Thyroid gland (tissue), 4 donors: Measurements from ENCODE around the gene CFP. TPM values are rescaled to one million over a fixed set of nuclear protein-coding genes. Genes with fewer than 3 reads are reported as not detected.

Experiments used
- DNase-seq, 2 donors: peaks; one replicate each; pipeline ENCODE4 v3.0.0-alpha.2; 2019
- H3K27ac ChIP-seq, 3 donors: fragments of 200-600 bp; sonication (generic); 1 replicate in 2 of 3; 2 replicates in 1 of 3; pipeline ENCODE4 v1.5.1; 2016 to 2019; ENCODE audit warnings: mild to moderate bottlenecking in 1 of 3, moderate library complexity in 1 of 3
- H3K27me3 ChIP-seq: fragments of 200-600 bp; sonication (generic); one replicate; pipeline ENCODE4 v1.5.1; 2019
- H3K36me3 ChIP-seq, 2 donors: fragments of 200-600 bp; sonication (generic); one replicate each; pipeline ENCODE4 v1.5.1; 2016 to 2019
- H3K4me1 ChIP-seq, 2 donors: fragments of 200-600 bp; sonication (generic); one replicate each; pipeline ENCODE4 v1.5.1; 2017 to 2019
- H3K4me3 ChIP-seq, 3 donors: fragments of 200-600 bp; sonication (generic); replicated peaks in 1 of 3; 1 replicate in 2 of 3; 2 replicates in 1 of 3; pipeline ENCODE4 v1.5.1; 2016; ENCODE audit warnings: mild to moderate bottlenecking in 1 of 3
- H3K9me3 ChIP-seq: fragments of 200-600 bp; sonication (generic); one replicate; pipeline ENCODE4 v1.5.1; 2017
- CTCF ChIP-seq, 6 experiments: fragments of 200-600 bp in 3 of 6; fragments of 450-650 bp in 3 of 6; sonication (generic) in 3 of 6; IDR thresholded peaks; one replicate each; pipeline ENCODE4 v1.5.1; 2016 to 2019; ENCODE audit warnings: antibody characterized with exemption in 6 of 6, mild to moderate bottlenecking in 2 of 6, inconsistent platforms in 1 of 6, moderate library complexity in 1 of 6
- POLR2A ChIP-seq, 2 donors: fragments of 450-650 bp; IDR thresholded peaks; one replicate each; pipeline ENCODE4 v1.6.1; 2017; ENCODE audit warnings: antibody characterized with exemption in 2 of 2, mild to moderate bottlenecking in 2 of 2, moderate library complexity in 1 of 2
- WGBS, 2 donors: methylation state at CpG; one replicate each; pipeline ENCODE4 v1.1.5; 2017; 5-methylcytosine and 5-hydroxymethylcytosine counted together
- intact Hi-C: fragments of 100-400 bp; cut with DNase I; formaldehyde crosslinking; loops from one replicate; pipeline ENCODE4 v1.15.1; 2023
- total RNA-seq, 4 donors: library from RNA; depleted of rRNA; stranded (reverse); fragments of >200 nt; gene quantifications; one replicate each; pipeline ENCODE4 v1.2.3, GENCODE V29; 2016

CFP gene
- total RNA-seq, 4 donors from 2014 or later = 1.3 to 2.3 (median 1.6) TPM

DNA sequence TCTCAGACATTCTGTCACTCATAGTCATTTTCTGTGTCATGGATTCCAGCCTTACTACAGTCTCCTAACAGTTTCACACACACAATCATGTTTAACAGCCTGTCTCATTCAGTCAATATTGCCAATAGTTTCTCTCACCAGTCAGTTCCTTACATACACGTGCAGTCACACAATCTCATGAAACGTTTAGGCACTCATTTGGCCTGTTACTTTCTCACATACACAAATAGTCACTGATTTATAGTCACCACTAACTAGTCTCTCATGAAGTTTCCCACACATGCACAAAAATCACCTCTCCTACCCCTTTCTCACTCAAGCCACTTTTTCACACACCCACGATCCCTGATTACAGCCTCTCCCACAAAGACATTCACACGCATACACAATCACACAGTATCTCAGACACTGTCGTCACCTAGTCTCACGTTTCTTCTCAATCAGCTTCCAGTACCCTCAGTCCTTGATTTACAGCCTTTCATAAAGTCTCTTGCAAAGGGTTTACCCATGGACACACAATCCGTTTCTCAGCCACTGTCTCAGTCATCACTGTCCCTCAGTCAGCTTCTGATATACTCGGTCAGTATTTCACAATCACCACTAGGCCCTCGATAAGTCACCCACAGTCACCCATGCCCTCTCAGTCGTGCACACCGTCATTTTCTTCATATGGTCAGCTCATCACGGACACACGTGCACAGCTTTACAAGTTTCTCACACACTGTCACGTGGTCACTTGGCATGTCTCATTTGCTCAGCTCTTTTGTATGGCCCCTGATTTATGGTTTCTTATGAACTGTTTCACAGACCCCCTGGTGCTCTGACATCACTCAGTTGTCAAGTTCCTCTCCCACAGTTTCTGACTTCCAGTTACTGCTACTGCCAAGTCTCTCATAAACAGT lies 4.2 kb upstream of the CFP start:
- Histone ChIP-seq H3K9me3 (no peaks in the 10 kb centered on the region), H3K4me1 (no peaks in the 10 kb centered on the region), H3K27ac (no peak overlapping the region), H3K4me3 (no peak overlapping the region), H3K36me3 (peaks cover 6 to 11% of the 10 kb centered on the region in 2 donors), H3K27me3 (no peaks in the 10 kb centered on the region)
- intact Hi-C loops = no loop called here
- 81 to 89% methylated on average over 14 of the region's 14 CpGs for WGBS, 2 donors
- no peak for TF ChIP-seq CTCF (IDR thresholded peaks at IDR 0.05)
- no peak for TF ChIP-seq POLR2A (IDR thresholded peaks at IDR 0.05)
- no peak for DNase-seq

- no peak overlapping the region for H3K4me3 ChIP-seq
- H3K27ac ChIP-seq = no peak overlapping the region
- 65 to 75% methylated on average over 4 of the region's 4 CpGs for WGBS, 2 donors
- H3K4me1 ChIP-seq = no peaks in the 10 kb centered on the region
- DNase-seq = no peak
- intact Hi-C loops = no loop called here
- no peaks in the 10 kb centered on the region for H3K9me3 ChIP-seq
- peaks cover 0 to 3% of the 10 kb centered on the region in 2 donors for H3K36me3 ChIP-seq
- no peaks in the 10 kb centered on the region for H3K27me3 ChIP-seq
- TF ChIP-seq POLR2A (IDR thresholded peaks at IDR 0.05) (no peak), CTCF (IDR thresholded peaks at IDR 0.05) (no peak)
Observed at GRCh38 chrX:47632666-47633065, 2.9 kb upstream of the CFP start.

DNA sequence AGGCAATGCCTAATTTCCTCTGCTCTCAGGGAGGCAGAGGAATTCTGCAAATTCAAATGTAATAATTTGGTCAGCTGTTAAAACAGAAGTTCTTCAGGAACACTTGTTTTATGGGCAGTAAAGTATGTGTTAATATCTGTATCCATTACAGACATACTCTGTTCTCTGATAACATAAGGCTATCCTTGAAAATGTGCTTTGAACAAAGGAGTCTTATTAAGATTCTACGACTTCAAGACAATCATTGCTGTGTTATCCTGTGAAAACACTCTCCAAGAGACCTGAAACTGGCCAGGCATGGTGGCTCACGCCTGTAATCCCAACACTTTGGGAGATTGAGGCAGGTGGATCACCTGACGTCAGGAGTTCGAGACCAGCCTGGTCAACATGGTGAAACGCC lies 1.9 kb upstream of the CFP start:
- Histone ChIP-seq H3K4me3 (no peak overlapping the region), H3K27me3 (no peaks in the 10 kb centered on the region), H3K36me3 (no peaks in the 10 kb centered on the region), H3K9me3 (no peaks in the 10 kb centered on the region), H3K4me1 (no peaks in the 10 kb centered on the region), H3K27ac (no peak overlapping the region)
- intact Hi-C loops = no loop called here
- TF ChIP-seq POLR2A (IDR thresholded peaks at IDR 0.05) (no peak), CTCF (IDR thresholded peaks at IDR 0.05) (no peak)
- WGBS, 2 donors = 85 to 89% methylated on average over 5 of the region's 5 CpGs
- no peak for DNase-seq

GRCh38 chrX:47628982-47629381 lies 748 bp downstream of the CFP start:
- WGBS, 2 donors = 100% methylated on average over 1 of the region's 1 CpG; no CpG with 5 or more reads in 1 of the 2 donors
- Histone ChIP-seq H3K36me3 (no peaks in the 10 kb centered on the region), H3K4me1 (no peaks in the 10 kb centered on the region), H3K27ac (no peak overlapping the region), H3K4me3 (no peak overlapping the region), H3K27me3 (no peaks in the 10 kb centered on the region), H3K9me3 (no peaks in the 10 kb centered on the region)
- intact Hi-C loops = no loop called here
- no peak for DNase-seq
- no peak for TF ChIP-seq POLR2A (IDR thresholded peaks at IDR 0.05)
- TF ChIP-seq CTCF (IDR thresholded peaks at IDR 0.05) = no peak

DNA sequence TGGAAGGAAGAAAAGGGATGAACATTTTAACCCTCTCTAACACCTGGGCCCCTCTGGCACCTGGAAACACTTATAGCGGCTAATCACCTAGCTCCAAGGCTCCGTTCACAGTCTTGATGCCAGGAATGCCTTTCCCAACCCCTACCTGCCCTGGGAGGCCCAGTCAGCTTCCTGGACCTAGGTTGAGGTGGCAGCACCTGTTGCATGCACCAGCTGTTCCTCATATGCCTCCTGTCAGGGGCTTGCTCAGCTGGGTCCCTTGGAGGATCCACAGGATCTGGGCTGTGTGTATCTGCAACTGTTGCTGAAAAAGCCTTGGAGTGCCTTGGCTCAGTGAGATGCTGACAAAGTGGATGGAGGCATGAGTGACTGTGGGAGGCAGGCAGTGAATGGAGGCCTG lies 4.4 kb downstream of the CFP start:
- Histone ChIP-seq H3K36me3 (no peaks in the 10 kb centered on the region), H3K27ac (no peak overlapping the region), H3K9me3 (no peaks in the 10 kb centered on the region), H3K4me3 (no peak overlapping the region), H3K4me1 (no peaks in the 10 kb centered on the region), H3K27me3 (no peaks in the 10 kb centered on the region)
- TF ChIP-seq POLR2A (IDR thresholded peaks at IDR 0.05) (no peak), CTCF (IDR thresholded peaks at IDR 0.05) (no peak)
- intact Hi-C loops = no loop called here
- WGBS, 2 donors = 75 to 92% methylated on average over 2 of the region's 2 CpGs
- DNase-seq = no peak
